Activated CD4-positive, alpha-beta T cell treated with anti-CD3 and anti-CD28 coated beads, Interleukin-2, amount 10 ng/mL, durations not matched to agents 7 days and 5 days (primary cell): ENCODE measurements around the gene APOLD1. TPM values are rescaled to one million over a fixed set of nuclear protein-coding genes. Genes with fewer than 3 reads are reported as not detected.
"Not testable (repeated sequence)": the region's sequence is repeated elsewhere in the genome, so short reads cannot be mapped to it uniquely, and the experiment has no call there.

Experiments used
- CTCF ChIA-PET: fragments of 350-600 bp; sonication (Branson Sonifier 250); formaldehyde crosslinking; loops from one replicate; lab custom pipeline; 2021; ENCODE audit warnings: antibody characterized with exemption; lab: Charles Lee
- POLR2A ChIA-PET: fragments of 350-600 bp; sonication (Branson Sonifier 250); formaldehyde crosslinking; loops from one replicate; lab custom pipeline; 2021; ENCODE audit warnings: antibody characterized with exemption; lab: Charles Lee
- DNase-seq: peaks from one replicate; pipeline ENCODE4 v3.0.0-alpha.2; 2020
- H3K27ac Mint-ChIP-seq: one replicate; pipeline ENCODE4 v1.8.0; 2021; ENCODE audit warnings: mild to moderate bottlenecking, moderate library complexity, mixed read lengths
- H3K27me3 Mint-ChIP-seq: one replicate; pipeline ENCODE4 v1.8.0; 2021; ENCODE audit warnings: mixed read lengths
- H3K36me3 Mint-ChIP-seq: one replicate; pipeline ENCODE4 v1.8.0; 2021; ENCODE audit warnings: low read depth, mixed read lengths
- H3K4me1 Mint-ChIP-seq: one replicate; pipeline ENCODE4 v1.8.0; 2021; ENCODE audit warnings: mixed read lengths
- H3K4me3 Mint-ChIP-seq: one replicate; pipeline ENCODE4 v1.8.0; 2021; ENCODE audit warnings: mild to moderate bottlenecking, moderate library complexity, mixed read lengths
- H3K9me3 Mint-ChIP-seq: one replicate; pipeline ENCODE4 v1.8.0; 2021; ENCODE audit warnings: mixed read lengths
- microRNA-seq: library from miRNA; unstranded; fragments of <30 nt; microRNA quantifications from one replicate; pipeline ENCODE4 v1.2.0, GENCODE V29; 2021; ENCODE audit warnings: borderline microRNAs expressed, borderline replicate concordance
- total RNA-seq, 2 experiments: library from RNA; stranded (reverse); gene quantifications; one replicate each; pipeline ENCODE4 v1.2.3, GENCODE V29; 2021

The APOLD1 gene
- total RNA-seq, 2 experiments from 2014 or later: 14.4 to 15.5 TPM

DNA sequence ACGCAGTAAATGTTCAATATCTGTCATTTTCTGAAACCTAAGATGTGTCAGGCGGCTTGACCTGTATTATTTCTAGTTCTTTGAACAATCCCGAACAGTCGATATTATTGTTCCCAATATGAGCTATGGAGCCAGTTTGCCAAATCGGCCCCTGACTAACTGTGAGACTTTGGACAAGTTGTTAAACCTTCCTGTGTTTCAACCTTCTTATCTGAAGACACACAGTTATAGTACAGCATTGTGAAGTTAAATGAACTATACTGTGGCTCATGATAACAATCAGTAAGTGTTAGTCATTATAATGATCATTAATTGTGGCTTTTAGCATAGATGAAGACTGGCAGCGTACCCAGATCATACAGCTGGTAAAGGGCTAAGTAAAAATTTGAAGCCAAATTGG is 51.1 kb downstream of the APOLD1 start:
- H3K9me3 Mint-ChIP-seq: no peaks in the 10 kb centered on the region
- H3K27me3 Mint-ChIP-seq: no peaks in the 10 kb centered on the region
- H3K4me3 Mint-ChIP-seq: no peak overlapping the region
- ChIA-PET POLR2A (no interaction called here), CTCF (interaction anchor here (0.5 to 2.8 kb wide), 11 partner anchors 9 to 376 kb away, joined by 3 to 13 read pairs (median 4); no protein-coding TSS in a partner anchor)
- peaks cover 28% of the 10 kb centered on the region for H3K36me3 Mint-ChIP-seq
- H3K4me1 Mint-ChIP-seq: peaks cover 35% of the 10 kb centered on the region
- H3K27ac Mint-ChIP-seq: no peak overlapping the region
- DNase-seq: no peak

DNA sequence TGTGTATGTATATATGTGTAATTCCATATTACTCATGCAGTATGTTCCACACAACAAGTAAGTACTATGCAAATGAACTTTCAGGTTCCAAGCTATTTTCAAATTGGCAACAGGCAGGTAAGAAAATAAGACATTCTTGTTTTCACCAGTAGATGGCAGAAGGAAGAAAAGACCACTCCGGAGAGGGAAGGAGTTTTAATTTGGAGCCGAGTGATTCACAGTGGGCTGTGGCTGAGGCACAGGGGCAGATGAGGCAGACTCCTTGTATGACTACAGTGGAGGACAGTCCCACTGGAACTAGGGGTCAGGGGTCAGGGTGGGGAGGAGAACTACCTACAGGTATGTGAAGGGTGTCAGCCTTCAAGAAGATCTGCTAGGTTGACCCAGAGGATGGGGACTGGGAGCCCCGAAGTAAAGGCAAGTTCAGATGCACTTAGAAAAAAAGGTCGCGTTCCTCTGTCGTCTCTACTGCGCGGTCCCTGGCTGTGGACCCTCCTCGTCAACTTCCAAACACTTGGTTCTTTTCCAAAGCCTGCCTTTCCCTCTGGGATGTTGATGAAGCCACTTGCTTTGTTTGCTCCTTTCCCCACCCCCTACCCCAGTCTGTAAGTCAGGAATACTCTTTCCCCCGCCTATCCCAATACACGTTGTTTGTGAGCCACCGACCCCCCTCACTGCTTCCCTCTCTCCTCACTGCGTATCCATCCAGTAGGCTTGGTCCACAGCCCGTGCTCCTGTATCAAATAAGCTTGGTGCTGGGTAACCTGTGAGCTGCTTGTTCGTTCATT is 51.8 kb downstream of the APOLD1 start:
- Mint-ChIP-seq H3K27me3 (no peaks in the 10 kb centered on the region), H3K27ac (peak overlapping the region; percentile 59), H3K4me3 (no peak overlapping the region), H3K9me3 (no peaks in the 10 kb centered on the region), H3K36me3 (peaks cover 24% of the 10 kb centered on the region), H3K4me1 (peaks cover 35% of the 10 kb centered on the region)
- POLR2A ChIA-PET: interaction anchor here (0.5 kb wide), 1 partner anchor 827 kb away, joined by 4 read pairs; no protein-coding TSS in a partner anchor
- DNase-seq: peak; percentile 37
- CTCF ChIA-PET: interaction anchor here (0.5 to 2.8 kb wide), 15 partner anchors 9 to 470 kb away, joined by 3 to 13 read pairs (median 4); no protein-coding TSS in a partner anchor

DNA sequence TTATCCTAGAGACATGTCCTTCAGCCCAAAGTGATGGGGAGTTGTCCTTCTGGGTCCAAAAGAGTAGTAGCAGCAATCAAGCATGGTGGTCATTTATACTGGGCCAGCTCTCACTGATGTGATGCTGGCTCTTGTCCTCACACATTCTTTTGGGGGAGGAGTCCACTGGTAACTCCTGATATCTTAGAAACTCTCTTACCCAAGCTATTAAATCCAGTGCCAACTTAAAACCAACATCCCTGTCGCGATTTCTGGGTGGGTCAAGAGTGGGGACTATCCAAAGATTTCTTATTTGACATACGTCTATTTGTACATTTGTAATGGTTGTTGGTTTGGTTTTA is 52.3 kb downstream of the APOLD1 start:
- POLR2A ChIA-PET: no interaction called here
- no peak overlapping the region for H3K4me3 Mint-ChIP-seq

GRCh38 chr12:12839003-12839395 is 53.5 kb downstream of the APOLD1 start:
- ChIA-PET CTCF (interaction anchor here (1.0 to 2.8 kb wide), 6 partner anchors 13 to 472 kb away, joined by 3 to 13 read pairs (median 4); partner anchors contain the start of gene DDX47), POLR2A (interaction anchor here (0.7 kb wide), 1 partner anchor 666 kb away, joined by 3 read pairs; no protein-coding TSS in a partner anchor)
- Mint-ChIP-seq H3K9me3 (no peaks in the 10 kb centered on the region), H3K27me3 (no peaks in the 10 kb centered on the region), H3K4me1 (peaks cover 42% of the 10 kb centered on the region), H3K27ac (peak overlapping the region; percentile 85), H3K36me3 (peaks cover 13% of the 10 kb centered on the region), H3K4me3 (no peak overlapping the region)
- DNase-seq: peak; percentile 16

More for the DNA sequence above, 52.3 kb downstream of the APOLD1 start:
- Mint-ChIP-seq H3K27me3 (no peaks in the 10 kb centered on the region), H3K4me1 (peaks cover 40% of the 10 kb centered on the region), H3K27ac (peak overlapping the region; percentile 85), H3K9me3 (no peaks in the 10 kb centered on the region), H3K36me3 (peaks cover 22% of the 10 kb centered on the region)
- no peak for DNase-seq
- CTCF ChIA-PET: interaction anchor here (0.6 to 2.8 kb wide), 9 partner anchors 12 to 470 kb away, joined by 3 to 13 read pairs (median 4); partner anchors contain the start of gene DDX47

DNA sequence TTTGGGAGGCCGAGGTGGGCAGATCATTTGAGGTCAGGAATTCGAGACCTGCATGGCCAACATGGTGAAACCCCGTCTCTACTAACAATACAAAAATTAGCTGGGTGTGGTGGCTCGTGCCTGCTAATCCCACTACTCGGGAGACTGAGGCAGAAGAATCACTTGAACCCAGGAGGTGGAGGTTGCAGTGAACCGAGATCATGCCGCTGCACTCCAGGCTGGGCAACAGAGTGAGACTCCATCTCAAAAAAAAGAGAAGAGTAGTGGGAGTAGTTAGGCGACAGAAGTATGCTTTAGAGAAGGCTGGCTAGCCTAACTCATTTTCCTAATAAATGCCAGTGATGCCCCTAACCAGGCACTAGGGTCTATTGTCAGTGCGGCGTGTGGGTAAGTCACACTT is 54.0 kb downstream of the APOLD1 start:
- DNase-seq, H3K9me3 Mint-ChIP-seq, H3K4me3 Mint-ChIP-seq, POLR2A ChIA-PET, H3K27me3 Mint-ChIP-seq: not testable (repeated sequence)
- peak overlapping the region; percentile 85 for H3K27ac Mint-ChIP-seq
- CTCF ChIA-PET: interaction anchor here (1.5 kb wide), 1 partner anchor 36 kb away, joined by 3 read pairs; no protein-coding TSS in a partner anchor
- H3K4me1 Mint-ChIP-seq: peaks cover 42% of the 10 kb centered on the region
- H3K36me3 Mint-ChIP-seq: peaks cover 13% of the 10 kb centered on the region

- H3K4me3 Mint-ChIP-seq: no peak overlapping the region
- no peaks in the 10 kb centered on the region for H3K9me3 Mint-ChIP-seq
- no peak for DNase-seq
- ChIA-PET CTCF (no interaction called here), POLR2A (no interaction called here)
- H3K36me3 Mint-ChIP-seq: peaks cover 13% of the 10 kb centered on the region
- H3K27me3 Mint-ChIP-seq: no peaks in the 10 kb centered on the region
- H3K4me1 Mint-ChIP-seq: peaks cover 42% of the 10 kb centered on the region
- peak overlapping the region; percentile 85 for H3K27ac Mint-ChIP-seq
Observed at GRCh38 chr12:12839873-12840579, 54.6 kb downstream of the APOLD1 start.

GRCh38 chr12:12840580-12840899 is 55.1 kb downstream of the APOLD1 start:
- H3K9me3 Mint-ChIP-seq: no peaks in the 10 kb centered on the region
- CTCF ChIA-PET: no interaction called here
- POLR2A ChIA-PET: no interaction called here

More at GRCh38 chr12:12840580-12840899, 55.1 kb downstream of the APOLD1 start:
- H3K4me3 Mint-ChIP-seq: no peak overlapping the region
- no peak for DNase-seq
- peaks cover 13% of the 10 kb centered on the region for H3K36me3 Mint-ChIP-seq
- no peaks in the 10 kb centered on the region for H3K27me3 Mint-ChIP-seq
- peaks cover 45% of the 10 kb centered on the region for H3K4me1 Mint-ChIP-seq
- H3K27ac Mint-ChIP-seq: no peak overlapping the region

Small RNAs within 50 kb of the gene (microRNA-seq; reads per million reads assigned to microRNA genes)
- gene MIR613: not detected

Other genes starting within 250 kb of the APOLD1 start
- 10 to 100 TPM; 33.6 to 35.9 TPM for gene DUSP16, start 222.8 kb upstream of the APOLD1 start, total RNA-seq
- 10 to 100 TPM; 18.2 to 21.2 TPM for gene CREBL2, start 173.8 kb upstream of the APOLD1 start, total RNA-seq
- gene GPR19, start 89.5 kb upstream of the APOLD1 start, total RNA-seq: 1 to 10 TPM; 7.7 to 9.3 TPM
- gene CDKN1B, start 68.3 kb upstream of the APOLD1 start, total RNA-seq: 100 to 1,000 TPM; 105 to 117 TPM
- 10 to 100 TPM; 54.5 to 59.0 TPM for gene DDX47, start 27.7 kb downstream of the APOLD1 start, total RNA-seq
- under 1 TPM; 0.08 to 0.15 TPM for gene GPRC5A, start 105.9 kb downstream of the APOLD1 start, total RNA-seq
- under 1 TPM; 0.22 to 0.67 TPM for gene GPRC5D, start 166.5 kb downstream of the APOLD1 start, total RNA-seq
- 10 to 100 TPM; 19.6 to 21.2 TPM for gene HEBP1, start 214.6 kb downstream of the APOLD1 start, total RNA-seq